ENCODE results near the gene GPI. TPM values are rescaled to one million over a fixed set of nuclear protein-coding genes. Genes with fewer than 3 reads are reported as not detected.

Gene GPI
- total RNA-seq, 1 experiment from 2014 or later = 201 TPM

DNA sequence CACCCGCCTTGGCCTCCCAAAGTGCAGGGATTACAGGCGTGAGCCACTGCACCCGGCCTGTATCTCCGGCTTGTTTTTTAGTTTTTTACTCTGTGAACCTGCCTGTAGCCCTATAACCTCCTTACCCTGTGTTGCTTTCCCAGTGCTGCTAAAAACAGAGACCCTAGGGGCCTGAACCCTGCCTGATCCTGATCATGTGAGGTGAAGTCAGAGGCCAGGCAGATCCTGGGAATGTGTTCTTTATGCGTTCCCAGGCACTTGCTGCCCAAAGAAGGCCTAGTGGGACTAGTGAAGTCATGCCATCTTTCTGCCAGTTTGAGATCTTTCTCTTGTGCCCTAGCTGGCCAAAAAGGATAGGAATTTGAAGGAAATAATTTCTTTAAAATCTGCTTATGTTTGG lies 67.8 kb downstream of the GPI start:
- H3K4me3 Mint-ChIP-seq (ENCODE audit: unreplicated experiment) = no peak overlapping the region
- H3K36me3 Mint-ChIP-seq (ENCODE audit: insufficient read depth, unreplicated experiment) = peaks cover 60% of the 10 kb centered on the region
- TF ChIP-seq, protein P1, sequence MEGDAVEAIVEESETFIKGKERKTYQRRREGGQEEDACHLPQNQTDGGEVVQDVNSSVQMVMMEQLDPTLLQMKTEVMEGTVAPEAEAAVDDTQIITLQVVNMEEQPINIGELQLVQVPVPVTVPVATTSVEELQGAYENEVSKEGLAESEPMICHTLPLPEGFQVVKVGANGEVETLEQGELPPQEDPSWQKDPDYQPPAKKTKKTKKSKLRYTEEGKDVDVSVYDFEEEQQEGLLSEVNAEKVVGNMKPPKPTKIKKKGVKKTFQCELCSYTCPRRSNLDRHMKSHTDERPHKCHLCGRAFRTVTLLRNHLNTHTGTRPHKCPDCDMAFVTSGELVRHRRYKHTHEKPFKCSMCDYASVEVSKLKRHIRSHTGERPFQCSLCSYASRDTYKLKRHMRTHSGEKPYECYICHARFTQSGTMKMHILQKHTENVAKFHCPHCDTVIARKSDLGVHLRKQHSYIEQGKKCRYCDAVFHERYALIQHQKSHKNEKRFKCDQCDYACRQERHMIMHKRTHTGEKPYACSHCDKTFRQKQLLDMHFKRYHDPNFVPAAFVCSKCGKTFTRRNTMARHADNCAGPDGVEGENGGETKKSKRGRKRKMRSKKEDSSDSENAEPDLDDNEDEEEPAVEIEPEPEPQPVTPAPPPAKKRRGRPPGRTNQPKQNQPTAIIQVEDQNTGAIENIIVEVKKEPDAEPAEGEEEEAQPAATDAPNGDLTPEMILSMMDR (IDR thresholded peaks at IDR 0.05; ENCODE audit: unreplicated experiment) = no peak
- H3K27me3 Mint-ChIP-seq (ENCODE audit: insufficient read depth, unreplicated experiment) = no peaks in the 10 kb centered on the region
- ChIA-PET POLR2A (interaction anchor here (0.7 kb wide), 1 partner anchor 9 kb away, joined by 3 read pairs; no protein-coding TSS in a partner anchor), CTCF (interaction anchor here (1.0 kb wide), 1 partner anchor 11 kb away, joined by 4 read pairs; no protein-coding TSS in a partner anchor)
- intact Hi-C loops (cut with micrococcal nuclease) = no loop called here
- H3K9me3 Mint-ChIP-seq (ENCODE audit: unreplicated experiment) = no peaks in the 10 kb centered on the region
- peaks cover 13% of the 10 kb centered on the region for H3K4me1 Mint-ChIP-seq (ENCODE audit: insufficient read depth, unreplicated experiment)
- no TSS peak for BruUV-seq (replicated peaks)
- no peak overlapping the region for H3K27ac Mint-ChIP-seq (ENCODE audit: low read depth, unreplicated experiment)
- no peak for DNase-seq (ENCODE audit: unreplicated experiment)

DNA sequence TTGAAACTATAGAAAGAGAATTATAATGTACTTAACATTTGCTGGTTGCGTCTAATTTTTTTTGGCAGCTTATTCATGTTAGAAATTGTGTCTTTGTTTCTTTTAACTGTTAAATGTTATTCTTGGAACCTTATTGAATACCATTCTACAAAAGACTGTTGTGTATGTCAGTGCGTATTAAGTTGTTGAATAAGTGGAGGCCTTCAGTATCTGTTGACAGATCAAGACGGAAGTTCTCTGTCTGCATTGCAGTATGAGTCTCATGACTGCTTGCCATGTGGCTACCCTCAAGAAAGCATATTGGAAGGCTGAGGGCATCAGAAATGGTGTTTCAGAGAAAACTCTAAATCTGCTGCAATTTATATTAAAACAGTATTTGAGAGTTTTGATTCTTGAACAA lies 71.7 kb downstream of the GPI start:
- H3K27me3 Mint-ChIP-seq (ENCODE audit: insufficient read depth, unreplicated experiment) = no peaks in the 10 kb centered on the region
- H3K4me3 Mint-ChIP-seq (ENCODE audit: unreplicated experiment) = no peak overlapping the region
- H3K4me1 Mint-ChIP-seq (ENCODE audit: insufficient read depth, unreplicated experiment) = no peaks in the 10 kb centered on the region
- H3K9me3 Mint-ChIP-seq (ENCODE audit: unreplicated experiment) = no peaks in the 10 kb centered on the region
- DNase-seq (ENCODE audit: unreplicated experiment) = no peak
- ChIA-PET CTCF (interaction anchor here (0.6 to 1.0 kb wide), 4 partner anchors 8 to 534 kb away, joined by 3 to 5 read pairs (median 3); partner anchors contain the start of gene UBA2), POLR2A (no interaction called here)
- TF ChIP-seq, protein P1 (IDR thresholded peaks at IDR 0.05; ENCODE audit: unreplicated experiment) = no peak
- H3K27ac Mint-ChIP-seq (ENCODE audit: low read depth, unreplicated experiment) = no peak overlapping the region
- intact Hi-C loops (cut with micrococcal nuclease) = no loop called here
- H3K36me3 Mint-ChIP-seq (ENCODE audit: insufficient read depth, unreplicated experiment) = peaks cover 92% of the 10 kb centered on the region
- BruUV-seq (replicated peaks) = no TSS peak

DNA sequence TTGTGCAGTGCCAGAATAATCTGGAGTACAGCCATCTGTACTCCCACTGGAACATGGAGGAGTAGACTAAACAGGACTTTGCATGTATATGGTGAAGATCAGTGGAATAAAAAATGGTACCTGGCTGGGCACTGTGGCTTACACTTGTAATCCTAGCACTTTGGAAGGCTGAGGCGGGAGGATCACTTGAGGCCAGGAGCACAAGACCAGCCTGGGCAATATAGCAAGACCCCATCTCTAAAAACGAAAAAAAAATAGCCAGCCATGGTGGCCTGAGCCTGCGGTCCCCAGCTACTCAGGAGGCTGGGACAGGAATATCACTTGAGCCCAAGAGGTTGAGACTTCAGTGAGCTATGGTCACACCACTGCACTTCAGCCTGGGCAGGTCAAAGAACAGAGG lies 83.2 kb downstream of the GPI start:
- peaks cover 97% of the 10 kb centered on the region for H3K36me3 Mint-ChIP-seq (ENCODE audit: insufficient read depth, unreplicated experiment)
- H3K4me1 Mint-ChIP-seq (ENCODE audit: insufficient read depth, unreplicated experiment) = no peaks in the 10 kb centered on the region
- no peaks in the 10 kb centered on the region for H3K9me3 Mint-ChIP-seq (ENCODE audit: unreplicated experiment)
- intact Hi-C loops (cut with micrococcal nuclease) = no loop called here
- no peak overlapping the region for H3K27ac Mint-ChIP-seq (ENCODE audit: low read depth, unreplicated experiment)
- no peak for DNase-seq (ENCODE audit: unreplicated experiment)
- no peak overlapping the region for H3K4me3 Mint-ChIP-seq (ENCODE audit: unreplicated experiment)
- TF ChIP-seq, protein P1 (IDR thresholded peaks at IDR 0.05; ENCODE audit: unreplicated experiment) = no peak
- CTCF ChIA-PET = interaction anchor here (0.6 to 0.7 kb wide), 2 partner anchors 12 to 166 kb away, joined by 4 to 5 read pairs; no protein-coding TSS in a partner anchor
- POLR2A ChIA-PET = interaction anchor here (0.6 kb wide), 2 partner anchors 10 to 43 kb away, joined by 3 to 4 read pairs; no protein-coding TSS in a partner anchor
- no peaks in the 10 kb centered on the region for H3K27me3 Mint-ChIP-seq (ENCODE audit: insufficient read depth, unreplicated experiment)
- BruUV-seq (replicated peaks) = no TSS peak

Other genes starting within 250 kb of the GPI start
- 93.7 and 100 TPM in 2 replicates for gene LSM14A, start 192.7 kb upstream of the GPI start, total RNA-seq (2022)
- gene GARRE1, start 110.6 kb upstream of the GPI start, total RNA-seq (2022) = 12.8 and 19.1 TPM in 2 replicates
- gene PDCD2L, start 39.2 kb downstream of the GPI start, total RNA-seq (2022) = 11.1 and 24.4 TPM in 2 replicates
- gene UBA2, start 63.2 kb downstream of the GPI start, total RNA-seq (2022) = 118 and 126 TPM in 2 replicates
- 15.9 and 22.6 TPM in 2 replicates for gene WTIP, start 116.6 kb downstream of the GPI start, total RNA-seq (2022)

All from MCF 10A (cell line).